ENCODE results near the gene LEPROT. TPM values are rescaled to one million over a fixed set of nuclear protein-coding genes. Genes with fewer than 3 reads are reported as not detected.

LEPROT gene
- total RNA-seq, 1 experiment from 2014 or later, result 68.7 TPM

DNA sequence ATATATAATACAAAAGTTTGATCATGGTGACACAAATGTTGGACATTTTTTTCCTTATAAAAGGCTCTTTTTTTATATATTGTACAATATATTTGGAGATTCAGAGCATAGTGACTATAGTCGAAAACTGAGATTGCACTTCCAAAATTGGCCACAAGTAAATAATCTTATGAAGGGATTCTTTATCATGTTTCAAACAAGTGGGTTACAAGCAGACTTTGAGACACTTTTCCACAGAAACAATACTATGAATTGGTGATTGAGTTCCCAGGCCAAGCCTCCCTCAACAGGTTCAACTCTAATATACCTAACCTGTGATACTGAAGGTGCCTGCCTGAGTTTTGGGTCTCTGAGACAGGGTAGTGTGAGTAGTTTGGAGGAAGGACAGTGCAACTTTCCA lies 13.8 kb downstream of the LEPROT start:
- Mint-ChIP-seq H3K27me3 (ENCODE audit: unreplicated experiment) (no peaks in the 10 kb centered on the region), H3K9me3 (ENCODE audit: low read depth, unreplicated experiment) (no peaks in the 10 kb centered on the region), H3K27ac (ENCODE audit: unreplicated experiment) (no peak overlapping the region), H3K36me3 (ENCODE audit: insufficient read depth, unreplicated experiment) (peaks cover 8% of the 10 kb centered on the region), H3K4me3 (ENCODE audit: low read depth, unreplicated experiment) (no peak overlapping the region), H3K4me1 (ENCODE audit: low read depth, unreplicated experiment) (peaks cover 19% of the 10 kb centered on the region)
- CTCF ChIA-PET, result no interaction called here
- intact Hi-C loops (cut with micrococcal nuclease; ENCODE audit: unreplicated experiment), result no loop called here
- no TSS peak for BruUV-seq (replicated peaks)
- DNase-seq, result no peak
- TF ChIP-seq, protein P1, sequence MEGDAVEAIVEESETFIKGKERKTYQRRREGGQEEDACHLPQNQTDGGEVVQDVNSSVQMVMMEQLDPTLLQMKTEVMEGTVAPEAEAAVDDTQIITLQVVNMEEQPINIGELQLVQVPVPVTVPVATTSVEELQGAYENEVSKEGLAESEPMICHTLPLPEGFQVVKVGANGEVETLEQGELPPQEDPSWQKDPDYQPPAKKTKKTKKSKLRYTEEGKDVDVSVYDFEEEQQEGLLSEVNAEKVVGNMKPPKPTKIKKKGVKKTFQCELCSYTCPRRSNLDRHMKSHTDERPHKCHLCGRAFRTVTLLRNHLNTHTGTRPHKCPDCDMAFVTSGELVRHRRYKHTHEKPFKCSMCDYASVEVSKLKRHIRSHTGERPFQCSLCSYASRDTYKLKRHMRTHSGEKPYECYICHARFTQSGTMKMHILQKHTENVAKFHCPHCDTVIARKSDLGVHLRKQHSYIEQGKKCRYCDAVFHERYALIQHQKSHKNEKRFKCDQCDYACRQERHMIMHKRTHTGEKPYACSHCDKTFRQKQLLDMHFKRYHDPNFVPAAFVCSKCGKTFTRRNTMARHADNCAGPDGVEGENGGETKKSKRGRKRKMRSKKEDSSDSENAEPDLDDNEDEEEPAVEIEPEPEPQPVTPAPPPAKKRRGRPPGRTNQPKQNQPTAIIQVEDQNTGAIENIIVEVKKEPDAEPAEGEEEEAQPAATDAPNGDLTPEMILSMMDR (IDR thresholded peaks at IDR 0.05; ENCODE audit: unreplicated experiment), result no peak

DNA sequence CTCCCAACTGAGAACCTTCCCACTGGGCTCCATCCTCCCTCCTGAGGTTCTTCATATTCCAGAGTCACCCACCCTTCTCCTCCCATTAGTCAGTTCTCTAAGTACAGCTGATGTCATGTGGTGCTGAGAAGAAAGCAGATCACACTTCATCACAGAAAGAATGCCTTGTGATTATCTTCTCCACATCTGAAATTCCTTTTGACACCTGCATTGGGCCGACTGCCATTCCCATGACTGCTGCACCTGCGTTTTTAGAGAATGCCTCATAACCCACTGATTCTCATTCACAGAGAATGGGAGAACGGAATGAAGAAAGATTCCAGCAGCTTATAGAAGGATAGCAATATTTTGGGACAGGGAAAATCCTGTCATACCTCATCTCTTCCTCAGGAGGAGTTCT lies 14.3 kb downstream of the LEPROT start:
- no TSS peak for BruUV-seq (replicated peaks)
- peaks cover 8% of the 10 kb centered on the region for H3K36me3 Mint-ChIP-seq (ENCODE audit: insufficient read depth, unreplicated experiment)
- CTCF ChIA-PET, result no interaction called here
- H3K4me1 Mint-ChIP-seq (ENCODE audit: low read depth, unreplicated experiment), result peaks cover 14% of the 10 kb centered on the region
- H3K27me3 Mint-ChIP-seq (ENCODE audit: unreplicated experiment), result no peaks in the 10 kb centered on the region
- no peaks in the 10 kb centered on the region for H3K9me3 Mint-ChIP-seq (ENCODE audit: low read depth, unreplicated experiment)
- H3K27ac Mint-ChIP-seq (ENCODE audit: unreplicated experiment), result no peak overlapping the region
- TF ChIP-seq, protein P1 (IDR thresholded peaks at IDR 0.05; ENCODE audit: unreplicated experiment), result no peak
- intact Hi-C loops (cut with micrococcal nuclease; ENCODE audit: unreplicated experiment), result no loop called here
- H3K4me3 Mint-ChIP-seq (ENCODE audit: low read depth, unreplicated experiment), result no peak overlapping the region
- no peak for DNase-seq

DNA sequence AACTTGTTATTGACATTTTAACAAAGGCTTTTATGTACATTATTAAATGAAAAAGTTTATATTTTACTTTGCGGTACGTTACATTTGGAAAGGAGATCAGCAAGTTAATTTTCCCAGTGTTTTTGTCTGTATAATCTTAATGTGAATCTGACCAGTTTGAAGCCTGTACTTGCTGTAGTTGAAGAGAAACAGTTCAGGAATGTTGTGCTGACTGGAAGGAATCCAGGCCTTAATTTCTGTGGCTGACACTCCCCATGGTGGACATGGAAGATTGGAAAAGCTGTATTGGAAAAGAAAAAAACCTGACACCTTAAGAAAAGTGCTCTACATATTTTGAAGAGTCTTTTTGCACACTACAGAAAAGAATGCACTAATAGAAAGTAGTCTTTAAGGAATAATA lies 15.5 kb downstream of the LEPROT start:
- peaks cover 5% of the 10 kb centered on the region for H3K9me3 Mint-ChIP-seq (ENCODE audit: low read depth, unreplicated experiment)
- no peak for DNase-seq
- no peaks in the 10 kb centered on the region for H3K27me3 Mint-ChIP-seq (ENCODE audit: unreplicated experiment)
- no peak overlapping the region for H3K4me3 Mint-ChIP-seq (ENCODE audit: low read depth, unreplicated experiment)
- peaks cover 2% of the 10 kb centered on the region for H3K4me1 Mint-ChIP-seq (ENCODE audit: low read depth, unreplicated experiment)
- TF ChIP-seq, protein P1 (IDR thresholded peaks at IDR 0.05; ENCODE audit: unreplicated experiment), result no peak
- peaks cover 8% of the 10 kb centered on the region for H3K36me3 Mint-ChIP-seq (ENCODE audit: insufficient read depth, unreplicated experiment)
- intact Hi-C loops (cut with micrococcal nuclease; ENCODE audit: unreplicated experiment), result no loop called here
- BruUV-seq (replicated peaks), result no TSS peak
- CTCF ChIA-PET, result no interaction called here
- H3K27ac Mint-ChIP-seq (ENCODE audit: unreplicated experiment), result no peak overlapping the region

DNA sequence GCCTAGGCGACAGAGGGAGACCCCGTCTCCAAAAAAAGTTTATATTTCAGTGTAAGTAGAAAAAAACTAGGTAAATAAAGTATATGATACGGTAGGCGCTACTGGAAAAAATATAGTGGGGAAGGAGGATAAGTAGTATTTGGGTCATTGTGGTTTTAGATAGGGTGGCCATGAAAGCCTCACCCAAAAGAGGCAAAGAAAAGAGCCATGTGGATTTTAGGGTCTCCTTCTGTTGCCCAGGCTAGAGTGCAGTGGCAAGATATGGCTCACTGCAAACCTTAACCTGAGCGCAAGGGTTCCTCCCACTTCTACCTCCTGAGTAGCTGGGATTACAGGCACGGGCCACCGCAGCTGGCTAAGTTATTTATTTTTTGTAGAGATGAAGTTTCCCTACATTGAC lies 17.1 kb downstream of the LEPROT start:
- CTCF ChIA-PET, result interaction anchor here (0.7 kb wide), 1 partner anchor 736 kb away, joined by 5 read pairs; no protein-coding TSS in a partner anchor
- peaks cover 7% of the 10 kb centered on the region for H3K9me3 Mint-ChIP-seq (ENCODE audit: low read depth, unreplicated experiment)
- peaks cover 5% of the 10 kb centered on the region for H3K4me1 Mint-ChIP-seq (ENCODE audit: low read depth, unreplicated experiment)
- H3K27ac Mint-ChIP-seq (ENCODE audit: unreplicated experiment), result no peak overlapping the region
- H3K36me3 Mint-ChIP-seq (ENCODE audit: insufficient read depth, unreplicated experiment), result peaks cover under 1% of the 10 kb centered on the region
- BruUV-seq (replicated peaks), result no TSS peak
- intact Hi-C loops (cut with micrococcal nuclease; ENCODE audit: unreplicated experiment), result no loop called here
- TF ChIP-seq, protein P1 (IDR thresholded peaks at IDR 0.05; ENCODE audit: unreplicated experiment), result no peak
- H3K27me3 Mint-ChIP-seq (ENCODE audit: unreplicated experiment), result no peaks in the 10 kb centered on the region
- DNase-seq, result no peak
- no peak overlapping the region for H3K4me3 Mint-ChIP-seq (ENCODE audit: low read depth, unreplicated experiment)

Measured in Calu3 (cell line).